Liver (tissue), 3 donors: ENCODE results near the gene ZKSCAN8.

Experiments used
- GABPA ChIP-seq, 2 donors: IDR thresholded peaks in 1 of 2; conservative IDR thresholded peaks in 1 of 2; 2 replicates each; pipeline ENCODE4 v1.6.1; 2016; ENCODE audit warnings: antibody characterized with exemption in 2 of 2, mild to moderate bottlenecking in 1 of 2, moderate library complexity in 1 of 2
- HNF4A ChIP-seq, 2 donors: conservative IDR thresholded peaks; 2 replicates each; pipeline ENCODE4 v1.6.1; 2016; ENCODE audit warnings: antibody characterized with exemption in 2 of 2, mild to moderate bottlenecking in 2 of 2
- JUND ChIP-seq, 2 donors: IDR thresholded peaks; 2 replicates each; pipeline ENCODE4 v1.6.1; 2016; ENCODE audit warnings: antibody characterized with exemption in 2 of 2
- NR2F2 ChIP-seq: IDR thresholded peaks from 2 replicates; pipeline ENCODE4 v1.6.1; 2016; ENCODE audit warnings: antibody characterized with exemption
- RAD21 ChIP-seq, 2 donors: IDR thresholded peaks; 2 replicates each; pipeline ENCODE4 v1.6.1; 2016; ENCODE audit warnings: antibody characterized with exemption in 2 of 2, mild to moderate bottlenecking in 2 of 2
- TAF1 ChIP-seq: conservative IDR thresholded peaks from 2 replicates; pipeline ENCODE4 v1.6.1; 2016; ENCODE audit warnings: antibody characterized with exemption, mild to moderate bottlenecking
- TF ChIP-seq, protein P1 (sequence below): fragments of 150-350 bp; IDR thresholded peaks from 2 replicates; pipeline ENCODE4 v1.5.1; 2017; ENCODE audit warnings: improper control_type of control experiment, low read depth, low read length; ENCODE audit not compliant: missing input control
- TF ChIP-seq, protein P2 (sequence below): IDR thresholded peaks from 2 replicates; pipeline ENCODE4 v1.6.1; 2016; ENCODE audit warnings: antibody characterized with exemption, mild to moderate bottlenecking
- donor health status: healthy.
- donor health status: healthy.

DNA sequence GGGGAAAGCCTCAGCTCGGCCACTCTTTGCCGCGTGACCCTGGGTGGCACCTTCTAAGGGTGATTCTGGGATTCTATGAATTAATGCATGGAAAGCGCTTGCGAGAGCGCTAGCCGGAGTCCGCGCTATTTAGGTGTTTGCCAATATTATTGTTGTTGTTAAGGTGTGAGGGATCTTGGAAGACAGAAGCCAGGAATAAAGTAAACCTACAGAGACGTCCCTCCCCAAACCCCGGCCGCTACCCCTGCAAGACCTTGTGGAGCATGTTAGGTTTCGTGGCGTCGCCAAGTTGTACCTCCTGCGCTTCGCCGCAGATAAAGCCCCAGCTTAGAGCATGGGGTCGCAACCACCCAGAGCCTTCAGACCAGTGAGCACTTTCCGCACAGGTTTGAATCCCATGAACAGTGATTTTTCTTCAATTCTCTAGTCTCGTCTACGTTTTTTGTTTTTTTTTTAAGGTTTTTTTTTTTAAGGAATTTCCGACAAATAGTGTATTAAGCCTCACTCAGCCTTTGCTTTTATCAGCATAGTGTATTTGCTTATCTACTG is 66.5 kb downstream of the ZKSCAN8 start:
- TF ChIP-seq, protein P1, sequence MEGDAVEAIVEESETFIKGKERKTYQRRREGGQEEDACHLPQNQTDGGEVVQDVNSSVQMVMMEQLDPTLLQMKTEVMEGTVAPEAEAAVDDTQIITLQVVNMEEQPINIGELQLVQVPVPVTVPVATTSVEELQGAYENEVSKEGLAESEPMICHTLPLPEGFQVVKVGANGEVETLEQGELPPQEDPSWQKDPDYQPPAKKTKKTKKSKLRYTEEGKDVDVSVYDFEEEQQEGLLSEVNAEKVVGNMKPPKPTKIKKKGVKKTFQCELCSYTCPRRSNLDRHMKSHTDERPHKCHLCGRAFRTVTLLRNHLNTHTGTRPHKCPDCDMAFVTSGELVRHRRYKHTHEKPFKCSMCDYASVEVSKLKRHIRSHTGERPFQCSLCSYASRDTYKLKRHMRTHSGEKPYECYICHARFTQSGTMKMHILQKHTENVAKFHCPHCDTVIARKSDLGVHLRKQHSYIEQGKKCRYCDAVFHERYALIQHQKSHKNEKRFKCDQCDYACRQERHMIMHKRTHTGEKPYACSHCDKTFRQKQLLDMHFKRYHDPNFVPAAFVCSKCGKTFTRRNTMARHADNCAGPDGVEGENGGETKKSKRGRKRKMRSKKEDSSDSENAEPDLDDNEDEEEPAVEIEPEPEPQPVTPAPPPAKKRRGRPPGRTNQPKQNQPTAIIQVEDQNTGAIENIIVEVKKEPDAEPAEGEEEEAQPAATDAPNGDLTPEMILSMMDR, result no peak
- no peak for TF ChIP-seq HNF4A (conservative IDR thresholded peaks at IDR 0.05)
- no peak for TF ChIP-seq TAF1
- TF ChIP-seq, protein P2, sequence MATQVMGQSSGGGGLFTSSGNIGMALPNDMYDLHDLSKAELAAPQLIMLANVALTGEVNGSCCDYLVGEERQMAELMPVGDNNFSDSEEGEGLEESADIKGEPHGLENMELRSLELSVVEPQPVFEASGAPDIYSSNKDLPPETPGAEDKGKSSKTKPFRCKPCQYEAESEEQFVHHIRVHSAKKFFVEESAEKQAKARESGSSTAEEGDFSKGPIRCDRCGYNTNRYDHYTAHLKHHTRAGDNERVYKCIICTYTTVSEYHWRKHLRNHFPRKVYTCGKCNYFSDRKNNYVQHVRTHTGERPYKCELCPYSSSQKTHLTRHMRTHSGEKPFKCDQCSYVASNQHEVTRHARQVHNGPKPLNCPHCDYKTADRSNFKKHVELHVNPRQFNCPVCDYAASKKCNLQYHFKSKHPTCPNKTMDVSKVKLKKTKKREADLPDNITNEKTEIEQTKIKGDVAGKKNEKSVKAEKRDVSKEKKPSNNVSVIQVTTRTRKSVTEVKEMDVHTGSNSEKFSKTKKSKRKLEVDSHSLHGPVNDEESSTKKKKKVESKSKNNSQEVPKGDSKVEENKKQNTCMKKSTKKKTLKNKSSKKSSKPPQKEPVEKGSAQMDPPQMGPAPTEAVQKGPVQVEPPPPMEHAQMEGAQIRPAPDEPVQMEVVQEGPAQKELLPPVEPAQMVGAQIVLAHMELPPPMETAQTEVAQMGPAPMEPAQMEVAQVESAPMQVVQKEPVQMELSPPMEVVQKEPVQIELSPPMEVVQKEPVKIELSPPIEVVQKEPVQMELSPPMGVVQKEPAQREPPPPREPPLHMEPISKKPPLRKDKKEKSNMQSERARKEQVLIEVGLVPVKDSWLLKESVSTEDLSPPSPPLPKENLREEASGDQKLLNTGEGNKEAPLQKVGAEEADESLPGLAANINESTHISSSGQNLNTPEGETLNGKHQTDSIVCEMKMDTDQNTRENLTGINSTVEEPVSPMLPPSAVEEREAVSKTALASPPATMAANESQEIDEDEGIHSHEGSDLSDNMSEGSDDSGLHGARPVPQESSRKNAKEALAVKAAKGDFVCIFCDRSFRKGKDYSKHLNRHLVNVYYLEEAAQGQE, result no peak
- no peak for TF ChIP-seq GABPA (IDR thresholded peaks at IDR 0.05 in 1 of 2, conservative IDR thresholded peaks at IDR 0.05 in 1 of 2)
- no peak for TF ChIP-seq JUND (IDR thresholded peaks at IDR 0.05)
- TF ChIP-seq NR2F2, result no peak
- TF ChIP-seq RAD21 (IDR thresholded peaks at IDR 0.05), result no peak
